HG02763 (cell line): Measurements from ENCODE around the gene ZNF367.

ENCODE experiments used
- ATAC-seq: cut with Tn5 transposase; IDR thresholded peaks from one replicate; pipeline ENCODE4 v1.9.1; 2021; ENCODE audit warnings: mild to moderate bottlenecking, moderate library complexity; ENCODE audit not compliant: unreplicated experiment

Gene ZNF367

GRCh38 chr9:96418083-96418919 is at the start of gene ZNF367:
Gene ZNF367 (minus strand): TSS chr9:96418370. CDS start chr9:96418032, 338 bp downstream.
- ATAC-seq = peak; percentile 62

GRCh38 chr9:96467784-96468183 is 49.6 kb upstream of the ZNF367 start:
- no peak for ATAC-seq

GRCh38 chr9:96464426-96464825 is 46.3 kb upstream of the ZNF367 start:
- no peak for ATAC-seq

GRCh38 chr9:96462541-96462940 is 44.4 kb upstream of the ZNF367 start:
- ATAC-seq = no peak

DNA sequence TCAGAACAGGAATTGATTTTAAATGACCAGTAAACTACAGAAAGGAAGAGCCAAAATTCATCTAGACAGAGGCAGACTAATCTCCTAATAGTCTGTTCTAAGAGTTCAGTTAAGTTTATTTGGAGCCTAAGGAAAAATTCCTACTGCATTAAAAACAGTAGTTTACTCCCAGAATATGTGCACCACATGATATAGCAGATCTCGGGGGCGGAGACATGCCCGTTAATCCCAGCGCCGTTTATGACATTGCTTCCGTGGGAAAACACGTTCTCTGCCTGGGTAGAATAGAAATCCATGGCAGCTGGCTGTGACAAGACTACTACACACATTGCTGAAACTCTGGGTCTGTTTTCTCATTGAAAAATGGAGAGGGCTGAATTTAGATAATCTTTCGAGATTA is 43.2 kb upstream of the ZNF367 start:
- no peak for ATAC-seq

GRCh38 chr9:96460882-96461281 is 42.7 kb upstream of the ZNF367 start:
- ATAC-seq = no peak

GRCh38 chr9:96460470-96460869 is 42.3 kb upstream of the ZNF367 start:
- ATAC-seq = no peak

DNA sequence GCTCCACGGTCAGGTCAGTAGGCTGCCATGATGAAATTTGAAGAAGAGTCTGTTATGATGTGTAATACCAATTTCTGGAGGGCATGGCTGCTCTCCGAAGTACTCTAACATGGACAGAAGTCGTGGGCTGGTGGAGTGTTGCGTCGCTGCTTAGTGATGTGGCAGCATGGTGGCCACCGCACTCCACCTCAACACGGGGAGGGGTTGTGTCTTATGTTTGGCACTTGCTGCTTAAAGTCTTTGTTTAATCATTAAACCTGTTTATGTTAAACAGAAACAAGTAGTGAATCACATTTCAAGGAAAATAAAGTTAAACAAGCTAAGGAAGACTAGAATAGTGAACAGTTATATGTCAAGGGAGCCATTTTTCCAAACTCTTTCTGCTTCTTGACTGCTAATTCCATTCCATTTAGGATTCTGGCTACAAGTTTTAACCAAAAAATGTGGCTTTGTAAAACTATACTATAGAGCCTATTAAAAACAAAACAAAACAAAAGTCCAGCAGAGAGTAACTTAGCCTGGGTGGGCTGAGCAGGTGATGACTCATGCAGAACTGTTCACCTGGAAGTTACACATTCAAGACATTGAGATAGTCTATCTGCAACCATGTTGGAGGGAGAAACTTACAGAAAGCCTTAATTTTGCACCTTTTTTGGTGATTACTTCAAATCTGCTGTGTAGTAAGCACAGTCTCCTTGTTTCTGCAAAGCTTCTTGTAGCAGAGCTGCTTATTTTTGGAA is 41.3 kb upstream of the ZNF367 start:
- ATAC-seq = no peak

DNA sequence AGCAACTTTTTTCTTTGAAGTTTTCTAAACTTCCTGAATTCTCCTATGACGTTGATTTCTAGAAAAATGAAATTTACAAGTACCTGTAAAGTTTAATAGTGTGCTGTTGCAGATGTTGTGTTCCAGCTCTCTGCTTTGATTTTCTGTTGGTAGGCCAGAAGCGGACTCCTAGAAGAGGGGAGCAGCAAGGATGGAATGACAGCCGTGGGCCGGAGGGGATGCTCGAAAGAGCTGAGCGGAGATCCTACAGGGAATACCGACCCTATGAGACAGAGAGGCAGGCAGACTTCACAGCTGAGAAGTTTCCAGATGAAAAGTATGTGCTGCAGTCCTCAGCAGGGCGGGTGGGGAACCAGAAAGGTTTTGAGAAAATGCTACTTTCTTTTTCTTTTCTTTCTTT is 40.1 kb upstream of the ZNF367 start:
- ATAC-seq = no peak

DNA sequence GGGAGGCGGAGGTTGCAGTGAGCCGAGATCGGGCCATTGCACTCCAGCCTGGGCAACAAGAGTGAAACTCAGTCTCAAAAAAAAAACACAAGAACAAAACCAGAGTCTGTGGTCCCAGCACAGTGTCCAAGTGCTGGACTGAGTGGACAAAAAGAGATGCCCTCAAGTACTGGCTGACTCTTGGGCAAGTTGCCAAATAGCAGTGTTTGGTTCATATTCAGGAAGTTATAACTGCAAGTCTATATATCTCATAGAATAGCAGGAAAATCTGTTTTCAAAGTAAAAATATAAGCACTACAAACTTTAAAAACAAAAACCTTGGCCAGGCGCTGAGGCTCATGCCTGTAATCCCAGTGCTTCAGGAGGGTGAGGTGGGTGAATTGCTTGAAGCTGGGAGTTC is 39.1 kb upstream of the ZNF367 start:
- no peak for ATAC-seq

- no peak for ATAC-seq
Observed at GRCh38 chr9:96453625-96454024, 35.5 kb upstream of the ZNF367 start.

DNA sequence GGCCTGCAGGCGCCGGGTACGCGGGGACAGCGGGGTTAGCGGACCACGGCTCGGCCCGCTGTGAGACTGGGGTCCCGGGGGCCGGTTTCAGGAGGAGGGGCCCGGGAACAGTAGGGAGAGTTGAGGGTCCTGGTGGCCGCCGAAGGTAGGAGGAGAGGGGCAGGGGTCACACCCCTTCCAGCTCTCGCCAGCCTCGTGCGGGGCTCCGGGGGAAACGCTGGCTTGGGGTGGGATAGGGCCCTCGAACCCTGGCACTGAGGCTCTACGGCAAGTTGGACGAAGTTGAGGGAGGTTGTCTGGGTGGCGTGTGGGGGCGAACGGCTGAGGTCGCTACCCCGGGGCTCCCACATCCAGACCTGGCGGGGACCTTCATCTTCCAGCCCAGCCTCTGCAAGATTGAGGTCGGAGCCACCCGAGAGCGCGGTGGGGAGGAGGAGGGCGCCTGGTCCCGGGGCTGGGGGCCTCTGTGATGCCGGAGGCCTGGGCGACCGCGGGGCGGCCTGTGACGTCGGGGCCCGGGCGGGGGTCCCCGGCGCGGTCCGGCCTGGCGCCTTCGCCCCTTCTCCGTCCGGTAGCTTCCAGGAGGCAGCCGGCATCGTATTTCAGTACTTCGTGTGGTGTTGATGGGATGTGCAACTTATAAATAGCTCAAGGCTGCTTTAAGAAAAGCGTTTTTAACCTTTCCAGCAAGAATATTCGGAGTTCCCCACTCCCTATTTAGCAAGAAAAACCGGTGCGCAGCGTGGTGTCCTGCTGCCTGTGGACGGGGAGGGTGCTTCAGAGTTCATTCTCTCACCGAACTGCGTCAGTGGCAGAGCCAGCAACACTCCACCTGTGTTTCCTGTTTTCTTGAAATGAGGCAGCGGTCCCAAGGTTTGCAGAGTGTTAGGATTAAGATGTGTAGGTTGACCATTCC is 32.7 kb upstream of the ZNF367 start:
- ATAC-seq = peak; percentile 3

DNA sequence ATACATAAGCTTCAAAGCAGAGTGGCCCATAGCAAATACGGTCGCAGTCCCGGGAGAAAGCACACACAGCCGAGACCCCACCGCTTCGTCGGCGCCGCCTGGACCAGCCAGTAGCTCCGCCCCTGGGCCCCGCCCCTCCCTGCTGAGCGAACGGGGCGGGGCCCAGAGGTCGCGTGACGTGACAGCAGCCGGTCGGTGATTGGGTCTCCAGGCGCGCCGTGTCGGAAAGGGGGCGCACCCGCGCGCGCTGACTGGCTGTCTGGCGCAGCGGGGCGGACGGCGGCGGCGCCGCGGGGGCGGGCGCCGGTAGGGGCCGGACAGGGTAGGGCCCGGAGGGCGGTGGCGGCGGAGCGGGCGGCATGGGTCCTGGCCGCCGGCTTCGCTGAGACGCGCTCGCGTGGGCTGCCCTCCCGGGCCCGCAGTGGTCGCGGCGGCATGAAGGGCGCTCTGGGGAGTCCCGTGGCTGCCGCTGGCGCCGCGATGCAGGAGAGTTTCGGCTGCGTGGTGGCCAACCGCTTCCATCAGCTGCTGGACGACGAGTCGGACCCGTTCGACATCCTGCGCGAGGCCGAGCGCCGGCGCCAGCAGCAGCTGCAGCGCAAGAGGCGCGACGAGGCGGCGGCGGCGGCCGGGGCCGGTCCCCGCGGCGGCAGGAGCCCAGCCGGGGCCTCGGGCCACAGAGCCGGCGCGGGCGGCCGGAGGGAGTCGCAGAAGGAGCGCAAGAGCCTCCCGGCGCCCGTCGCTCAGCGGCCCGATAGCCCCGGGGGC is 31.9 kb upstream of the ZNF367 start, which contains the start of gene HABP4:
Gene HABP4 (plus strand): TSS at position 325 of the 768 bp plus-strand sequence. CDS start 111 bp downstream, at position 436.
- ATAC-seq = peak; percentile 93

- ATAC-seq = no peak
Observed at GRCh38 chr9:96449523-96449844, 31.3 kb upstream of the ZNF367 start.

DNA sequence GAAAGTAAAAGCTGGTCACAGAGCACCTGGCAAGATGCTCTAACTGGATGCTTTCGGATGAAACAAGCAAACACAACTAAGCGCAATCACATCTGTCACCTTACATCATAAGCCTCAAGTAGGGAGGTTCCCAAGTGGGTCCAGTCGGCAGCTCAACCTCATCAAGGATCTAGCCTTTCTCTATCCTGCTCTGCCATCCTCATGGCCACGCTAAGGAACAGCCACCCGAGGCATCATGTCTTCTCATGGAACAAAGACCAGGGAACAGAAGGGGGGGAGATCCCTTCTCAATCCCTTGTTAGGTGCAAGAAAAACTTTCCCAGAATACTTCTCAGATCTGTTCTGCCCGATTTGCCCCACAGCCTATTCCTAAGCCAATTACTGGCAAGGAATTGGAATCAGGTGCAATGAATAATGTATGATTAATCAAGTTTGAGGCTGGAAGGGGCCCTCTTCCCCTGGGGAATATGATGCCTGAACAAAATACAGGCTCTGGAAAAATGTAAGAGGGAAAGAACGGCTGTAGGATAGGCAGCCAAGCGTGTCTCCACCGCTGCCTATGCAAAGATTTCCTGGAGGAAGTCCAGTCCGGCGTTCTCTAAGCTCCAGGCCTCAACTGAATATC is 30.5 kb upstream of the ZNF367 start:
- no peak for ATAC-seq

GRCh38 chr9:96447406-96447805 is 29.2 kb upstream of the ZNF367 start:
- ATAC-seq = no peak

GRCh38 chr9:96442491-96442890 is 24.3 kb upstream of the ZNF367 start:
- ATAC-seq = no peak

GRCh38 chr9:96441798-96442445 is 23.8 kb upstream of the ZNF367 start:
- ATAC-seq = no peak

GRCh38 chr9:96440671-96441199 is 22.6 kb upstream of the ZNF367 start:
- no peak for ATAC-seq
